HFFc6 (cell line): ENCODE data around the gene HSPA12A. TPM values are rescaled to one million over a fixed set of nuclear protein-coding genes. Genes with fewer than 3 reads are reported as not detected.

Source experiments
- DNase-seq: peaks from one replicate; pipeline ENCODE4 v3.0.0-alpha.2; 2018
- H3K27ac Mint-ChIP-seq: 2 replicates; pipeline ENCODE4 v1.8.0; 2020; ENCODE audit warnings: mild to moderate bottlenecking, mixed read lengths
- H3K27me3 Mint-ChIP-seq: 2 replicates; pipeline ENCODE4 v1.8.0; 2021; ENCODE audit warnings: mild to moderate bottlenecking, moderate library complexity, mixed read lengths; ENCODE audit not compliant: insufficient read depth
- H3K36me3 Mint-ChIP-seq: 2 replicates; pipeline ENCODE4 v1.8.0; 2021; ENCODE audit warnings: low read depth, mixed read lengths
- H3K4me1 Mint-ChIP-seq: 2 replicates; pipeline ENCODE4 v1.8.0; 2020; ENCODE audit warnings: low read depth, mixed read lengths
- H3K4me3 Mint-ChIP-seq: 2 replicates; pipeline ENCODE4 v1.8.0; 2020; ENCODE audit warnings: mild to moderate bottlenecking, moderate library complexity, mixed read lengths
- H3K9me3 Mint-ChIP-seq: 2 replicates; pipeline ENCODE4 v1.8.0; 2020; ENCODE audit warnings: mild to moderate bottlenecking, mixed read lengths
- CTCF ChIP-seq: fragments of 200-600 bp; sonication (generic); IDR thresholded peaks from 2 replicates; pipeline ENCODE4 v1.5.0; 2021; ENCODE audit warnings: antibody characterized with exemption, mild to moderate bottlenecking
- total RNA-seq, 6 experiments: library from RNA; stranded (reverse); fragmentation: NEBNext Ultra II Directional; extraction: Animal tissue kit (Norgen Biotek cat#: 25700); gene quantifications; 2 replicates in 1 of 6; 3 replicates in 5 of 6; pipeline ENCODE4 v1.2.3, GENCODE V29; 2021

Gene HSPA12A
- total RNA-seq, 6 experiments from 2014 or later, result 16.6 to 19.4 (median 17.7) TPM

- no peaks in the 10 kb centered on the region for H3K36me3 Mint-ChIP-seq
- no peaks in the 10 kb centered on the region for H3K9me3 Mint-ChIP-seq
- TF ChIP-seq CTCF, result no peak
- no peak overlapping the region for H3K4me3 Mint-ChIP-seq
- no peak overlapping the region for H3K27ac Mint-ChIP-seq
- DNase-seq, result no peak
- peaks cover 37% of the 10 kb centered on the region for H3K4me1 Mint-ChIP-seq
- H3K27me3 Mint-ChIP-seq, result peaks cover 4% of the 10 kb centered on the region
Measured at GRCh38 chr10:116668018-116668417, 74.3 kb downstream of the HSPA12A start.

GRCh38 chr10:116667484-116667883 is 74.9 kb downstream of the HSPA12A start:
- DNase-seq, result no peak
- H3K27me3 Mint-ChIP-seq, result peaks cover 7% of the 10 kb centered on the region

GRCh38 chr10:116665541-116666125 is 76.7 kb downstream of the HSPA12A start:
- Mint-ChIP-seq H3K36me3 (no peaks in the 10 kb centered on the region), H3K4me1 (peaks cover 17% of the 10 kb centered on the region), H3K4me3 (no peak overlapping the region), H3K27me3 (peaks cover 9% of the 10 kb centered on the region), H3K27ac (no peak overlapping the region), H3K9me3 (no peaks in the 10 kb centered on the region)
- TF ChIP-seq CTCF, result no peak
- DNase-seq, result no peak

More at GRCh38 chr10:116667484-116667883, 74.9 kb downstream of the HSPA12A start:
- no peak overlapping the region for H3K27ac Mint-ChIP-seq
- H3K4me1 Mint-ChIP-seq, result peaks cover 35% of the 10 kb centered on the region
- H3K4me3 Mint-ChIP-seq, result no peak overlapping the region
- no peaks in the 10 kb centered on the region for H3K36me3 Mint-ChIP-seq
- H3K9me3 Mint-ChIP-seq, result no peaks in the 10 kb centered on the region
- TF ChIP-seq CTCF, result no peak

GRCh38 chr10:116664631-116665030 is 77.7 kb downstream of the HSPA12A start:
- Mint-ChIP-seq H3K27me3 (peaks cover 9% of the 10 kb centered on the region), H3K9me3 (no peaks in the 10 kb centered on the region), H3K36me3 (no peaks in the 10 kb centered on the region), H3K27ac (no peak overlapping the region), H3K4me1 (peaks cover 12% of the 10 kb centered on the region), H3K4me3 (no peak overlapping the region)
- DNase-seq, result no peak
- TF ChIP-seq CTCF, result no peak

GRCh38 chr10:116663342-116663741 is 79.0 kb downstream of the HSPA12A start:
- Mint-ChIP-seq H3K4me1 (no peaks in the 10 kb centered on the region), H3K36me3 (no peaks in the 10 kb centered on the region), H3K9me3 (no peaks in the 10 kb centered on the region), H3K4me3 (no peak overlapping the region), H3K27ac (no peak overlapping the region), H3K27me3 (peaks cover 9% of the 10 kb centered on the region)
- no peak for TF ChIP-seq CTCF
- no peak for DNase-seq
